GM12801 (cell line): ENCODE results near the gene SEMA4D.

Experiments used
- TF ChIP-seq, protein P1 (sequence below): IDR thresholded peaks from one replicate; pipeline ENCODE4 v1.5.1; 2011; ENCODE audit warnings: control low read depth; ENCODE audit not compliant: insufficient read length; ENCODE audit errors: extremely low read depth

Gene SEMA4D

DNA sequence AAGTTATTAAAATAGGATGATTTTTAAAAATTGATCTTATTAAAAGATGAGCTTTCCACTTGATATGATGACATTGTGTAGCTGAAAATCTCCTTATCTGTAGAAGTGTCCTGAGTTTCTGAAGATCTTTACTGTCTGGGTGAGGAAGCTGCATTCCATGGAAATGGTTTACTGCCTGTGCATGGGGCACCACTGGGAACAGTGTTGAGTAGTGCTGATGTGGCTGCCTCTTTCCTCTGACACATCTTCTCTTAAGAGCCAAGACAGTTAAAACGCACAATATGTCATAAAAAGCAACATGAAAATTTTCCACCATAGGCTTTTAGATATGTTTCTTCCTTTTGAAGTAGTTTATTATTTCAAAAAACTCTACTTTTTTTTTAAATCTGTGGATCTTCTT is 155.0 kb downstream of the SEMA4D start:
- TF ChIP-seq, protein P1, sequence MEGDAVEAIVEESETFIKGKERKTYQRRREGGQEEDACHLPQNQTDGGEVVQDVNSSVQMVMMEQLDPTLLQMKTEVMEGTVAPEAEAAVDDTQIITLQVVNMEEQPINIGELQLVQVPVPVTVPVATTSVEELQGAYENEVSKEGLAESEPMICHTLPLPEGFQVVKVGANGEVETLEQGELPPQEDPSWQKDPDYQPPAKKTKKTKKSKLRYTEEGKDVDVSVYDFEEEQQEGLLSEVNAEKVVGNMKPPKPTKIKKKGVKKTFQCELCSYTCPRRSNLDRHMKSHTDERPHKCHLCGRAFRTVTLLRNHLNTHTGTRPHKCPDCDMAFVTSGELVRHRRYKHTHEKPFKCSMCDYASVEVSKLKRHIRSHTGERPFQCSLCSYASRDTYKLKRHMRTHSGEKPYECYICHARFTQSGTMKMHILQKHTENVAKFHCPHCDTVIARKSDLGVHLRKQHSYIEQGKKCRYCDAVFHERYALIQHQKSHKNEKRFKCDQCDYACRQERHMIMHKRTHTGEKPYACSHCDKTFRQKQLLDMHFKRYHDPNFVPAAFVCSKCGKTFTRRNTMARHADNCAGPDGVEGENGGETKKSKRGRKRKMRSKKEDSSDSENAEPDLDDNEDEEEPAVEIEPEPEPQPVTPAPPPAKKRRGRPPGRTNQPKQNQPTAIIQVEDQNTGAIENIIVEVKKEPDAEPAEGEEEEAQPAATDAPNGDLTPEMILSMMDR, result no peak

GRCh38 chr9:89342213-89342612 is 155.7 kb downstream of the SEMA4D start:
- TF ChIP-seq, protein P1, result no peak

DNA sequence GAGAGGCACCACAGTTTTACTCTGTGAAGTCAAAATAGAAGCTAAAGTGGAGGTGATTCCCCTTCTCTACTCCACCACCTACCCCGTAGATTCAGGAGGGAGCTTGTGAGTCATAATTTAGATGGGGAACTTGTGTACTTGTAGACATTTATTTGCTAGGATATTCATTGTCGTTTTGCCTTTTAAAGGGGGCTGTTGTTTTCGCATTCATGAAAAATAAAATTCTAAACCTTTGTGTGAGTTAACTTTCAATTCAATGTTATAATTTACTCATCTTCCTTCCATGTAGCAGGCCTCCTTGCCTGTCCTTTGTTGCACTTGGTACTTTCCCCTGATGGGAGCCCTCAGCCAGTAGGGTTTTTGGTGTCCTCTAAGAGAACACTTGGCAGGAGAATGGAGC is 157.6 kb downstream of the SEMA4D start:
- TF ChIP-seq, protein P1, result no peak

GRCh38 chr9:89339807-89340206 is 158.1 kb downstream of the SEMA4D start:
- TF ChIP-seq, protein P1, result no peak

- TF ChIP-seq, protein P1, result no peak
Measured at GRCh38 chr9:89330513-89330912, 167.4 kb downstream of the SEMA4D start.

- TF ChIP-seq, protein P1, result no peak
Measured at GRCh38 chr9:89329917-89330316, 168.0 kb downstream of the SEMA4D start.

GRCh38 chr9:89328064-89328463 is 169.8 kb downstream of the SEMA4D start:
- TF ChIP-seq, protein P1, result no peak

- TF ChIP-seq, protein P1, result no peak
Measured at GRCh38 chr9:89325733-89326132, 172.2 kb downstream of the SEMA4D start.
